GM21529 (cell line): ENCODE results near the gene CCDC85B.

ENCODE experiments used
- ATAC-seq: cut with Tn5 transposase; IDR thresholded peaks from one replicate; pipeline ENCODE4 v1.9.1; 2021; ENCODE audit not compliant: unreplicated experiment

The CCDC85B gene

GRCh38 chr11:65868076-65868667 lies 22.3 kb upstream of the CCDC85B start:
- ATAC-seq = no peak

- no peak for ATAC-seq
Measured at GRCh38 chr11:65868907-65869306, 21.6 kb upstream of the CCDC85B start.

GRCh38 chr11:65869643-65870306 lies 20.7 kb upstream of the CCDC85B start:
- no peak for ATAC-seq

- no peak for ATAC-seq
Measured at GRCh38 chr11:65870307-65870658, 20.2 kb upstream of the CCDC85B start.

- no peak for ATAC-seq
Measured at GRCh38 chr11:65870706-65871681, 19.5 kb upstream of the CCDC85B start.

GRCh38 chr11:65871811-65872548 lies 18.5 kb upstream of the CCDC85B start:
- ATAC-seq = no peak

- ATAC-seq = no peak
Measured at GRCh38 chr11:65872586-65873317, 17.7 kb upstream of the CCDC85B start, which contains the start of gene EFEMP2. Gene EFEMP2 (minus strand): TSS chr11:65872800. CDS start chr11:65872354, 446 bp downstream.

- ATAC-seq = peak; percentile 77
Measured at GRCh38 chr11:65873318-65874156, 16.9 kb upstream of the CCDC85B start.

GRCh38 chr11:65879617-65880016 lies 10.9 kb upstream of the CCDC85B start, which contains the start of gene CTSW:
Gene CTSW (plus strand): TSS chr11:65879837. CDS start chr11:65879855, 18 bp downstream.
- no peak for ATAC-seq

- ATAC-seq = no peak
Measured at GRCh38 chr11:65880027-65880426, 10.4 kb upstream of the CCDC85B start.

- no peak for ATAC-seq
Measured at GRCh38 chr11:65880844-65881421, 9.5 kb upstream of the CCDC85B start.

GRCh38 chr11:65882120-65883057 lies 8.1 kb upstream of the CCDC85B start:
- no peak for ATAC-seq

- ATAC-seq = no peak
Measured at GRCh38 chr11:65883058-65883761, 7.3 kb upstream of the CCDC85B start.

- no peak for ATAC-seq
Measured at GRCh38 chr11:65883786-65884715, 6.4 kb upstream of the CCDC85B start.

GRCh38 chr11:65884716-65885092 lies 5.8 kb upstream of the CCDC85B start:
- no peak for ATAC-seq

- ATAC-seq = no peak
Measured at GRCh38 chr11:65885231-65885630, 5.2 kb upstream of the CCDC85B start.
